Lower lobe of right lung (tissue), 2 donors: Measurements from ENCODE around the gene BFSP1. TPM values are rescaled to one million over a fixed set of nuclear protein-coding genes. Genes with fewer than 3 reads are reported as not detected.

Source experiments
- ATAC-seq, 2 donors: fragments of 200-7000 bp; cut with Tn5 transposase; one replicate each; pipeline ENCODE4 v1.9.1; 2020 to 2022; ENCODE audit warnings: mild to moderate bottlenecking in 2 of 2, moderate library complexity in 2 of 2
- DNase-seq: peaks from one replicate; pipeline ENCODE4 v3.0.0-alpha.2; 2020
- H3K27ac ChIP-seq: fragments of 200-600 bp; one replicate; pipeline ENCODE4 v1.8.0; 2022
- H3K27me3 ChIP-seq: fragments of 200-600 bp; one replicate; pipeline ENCODE4 v1.8.0; 2022; ENCODE audit warnings: low read depth
- H3K36me3 ChIP-seq: fragments of 200-600 bp; one replicate; pipeline ENCODE4 v1.8.0; 2022; ENCODE audit warnings: mild to moderate bottlenecking
- H3K4me1 ChIP-seq: fragments of 200-600 bp; one replicate; pipeline ENCODE4 v1.8.0; 2022
- H3K4me3 ChIP-seq: fragments of 200-600 bp; one replicate; pipeline ENCODE4 v1.8.0; 2022; ENCODE audit warnings: mild to moderate bottlenecking
- H3K9me3 ChIP-seq: fragments of 200-600 bp; one replicate; pipeline ENCODE4 v1.8.0; 2022
- CTCF ChIP-seq: fragments of 200-600 bp; IDR thresholded peaks from one replicate; pipeline ENCODE4 v1.8.0; 2022; ENCODE audit warnings: antibody characterized with exemption, mild to moderate bottlenecking
- intact Hi-C: fragments of 100-400 bp; cut with DNase I; formaldehyde crosslinking; loops from one replicate; pipeline ENCODE4 v1.11.0; 2022
- total RNA-seq: library from RNA; stranded (reverse); fragmentation: NEBNext Ultra II Directional; extraction: Animal tissue kit (Norgen Biotek cat#: 25700); gene quantifications from one replicate; pipeline ENCODE4 v1.2.1, GENCODE V29; 2021
- donor health status: DM: no; HTN: yes; CAD: no; lungs with severe emphysema.

BFSP1 gene
- total RNA-seq, 1 donor from 2014 or later, result 2.4 TPM

- no peak for TF ChIP-seq CTCF
- H3K4me1 ChIP-seq, result no peaks in the 10 kb centered on the region
- intact Hi-C loops, result no loop called here
Measured at GRCh38 chr20:17510548-17510947, 20.6 kb downstream of the BFSP1 start.

GRCh38 chr20:17508756-17509155 lies 22.4 kb downstream of the BFSP1 start:
- TF ChIP-seq CTCF, result no peak
- H3K4me3 ChIP-seq, result no peak overlapping the region
- H3K27ac ChIP-seq, result no peak overlapping the region
- DNase-seq (no peak), ATAC-seq (no peak)
- H3K4me1 ChIP-seq, result peaks cover 6% of the 10 kb centered on the region
- H3K27me3 ChIP-seq, result no peaks in the 10 kb centered on the region
- H3K9me3 ChIP-seq, result no peaks in the 10 kb centered on the region
- no peaks in the 10 kb centered on the region for H3K36me3 ChIP-seq
- intact Hi-C loops, result no loop called here

More at GRCh38 chr20:17510548-17510947, 20.6 kb downstream of the BFSP1 start:
- H3K27ac ChIP-seq, result no peak overlapping the region
- DNase-seq, result no peak
- H3K9me3 ChIP-seq, result no peaks in the 10 kb centered on the region
- H3K27me3 ChIP-seq, result no peaks in the 10 kb centered on the region
- H3K36me3 ChIP-seq, result no peaks in the 10 kb centered on the region
- no peak overlapping the region for H3K4me3 ChIP-seq
- ATAC-seq, result no peak

- intact Hi-C loops, result no loop called here
- no peak overlapping the region for H3K27ac ChIP-seq
- DNase-seq (no peak), ATAC-seq (no peak)
- no peaks in the 10 kb centered on the region for H3K27me3 ChIP-seq
- peaks cover 6% of the 10 kb centered on the region for H3K4me1 ChIP-seq
- H3K36me3 ChIP-seq, result no peaks in the 10 kb centered on the region
- no peaks in the 10 kb centered on the region for H3K9me3 ChIP-seq
- no peak for TF ChIP-seq CTCF
- H3K4me3 ChIP-seq, result no peak overlapping the region
Measured at GRCh38 chr20:17507531-17507930, 23.6 kb downstream of the BFSP1 start.

GRCh38 chr20:17507032-17507431 lies 24.1 kb downstream of the BFSP1 start:
- H3K9me3 ChIP-seq, result no peaks in the 10 kb centered on the region
- no peak for TF ChIP-seq CTCF
- intact Hi-C loops, result no loop called here

DNA sequence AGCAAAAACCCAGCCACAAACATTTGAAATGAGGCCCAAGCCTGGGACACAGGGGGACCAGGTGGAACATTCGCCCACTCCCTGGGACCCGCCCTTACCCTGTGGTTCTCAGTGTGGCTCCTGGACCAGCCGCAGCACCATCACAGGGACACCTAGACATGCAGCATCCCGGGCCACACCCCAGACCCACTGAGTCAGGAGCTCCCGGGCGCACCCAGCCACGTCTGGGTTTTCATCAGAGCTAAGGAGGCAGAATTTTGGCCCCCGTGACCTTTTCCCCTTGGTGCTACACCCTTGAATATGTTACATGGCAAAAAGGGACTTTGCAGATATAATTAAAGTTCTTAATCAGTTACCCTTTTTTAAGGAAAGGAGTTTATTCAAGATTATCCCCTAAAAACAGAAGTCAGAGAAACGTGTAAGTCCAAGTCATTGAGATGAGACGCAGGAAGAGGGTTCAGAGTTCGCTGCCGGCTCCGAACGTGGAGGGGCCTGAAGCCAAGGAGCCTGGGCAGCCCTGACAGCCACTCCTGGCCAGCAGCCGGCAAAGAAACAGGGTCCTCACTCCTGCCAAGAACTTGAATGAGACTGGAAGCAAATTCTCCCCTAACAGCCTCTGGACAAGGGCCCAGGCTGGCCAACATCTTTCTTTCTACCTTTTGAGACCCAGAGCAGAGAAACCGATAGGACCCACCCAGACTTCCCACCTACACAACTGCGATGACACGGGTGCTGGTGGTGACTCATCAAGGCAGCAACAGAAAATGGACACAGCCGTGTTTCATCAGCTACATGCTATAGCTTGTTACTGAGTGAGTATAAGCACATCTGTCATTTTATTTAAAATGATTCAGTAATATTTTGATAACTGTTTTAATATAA lies 25.3 kb downstream of the BFSP1 start:
- H3K9me3 ChIP-seq, result no peaks in the 10 kb centered on the region
- peak; percentile 55 for DNase-seq

More at GRCh38 chr20:17507032-17507431, 24.1 kb downstream of the BFSP1 start:
- no peak overlapping the region for H3K4me3 ChIP-seq
- H3K36me3 ChIP-seq, result no peaks in the 10 kb centered on the region
- peaks cover 6% of the 10 kb centered on the region for H3K4me1 ChIP-seq
- H3K27me3 ChIP-seq, result no peaks in the 10 kb centered on the region
- ATAC-seq (no peak), DNase-seq (no peak)
- no peak overlapping the region for H3K27ac ChIP-seq

More for the DNA sequence above, 25.3 kb downstream of the BFSP1 start:
- TF ChIP-seq CTCF, result no peak
- Histone ChIP-seq H3K27me3 (no peaks in the 10 kb centered on the region), H3K4me1 (peaks cover 6% of the 10 kb centered on the region), H3K4me3 (peak overlapping the region; percentile 65), H3K36me3 (no peaks in the 10 kb centered on the region), H3K27ac (peak overlapping the region; percentile 70)
- ATAC-seq, result peak; percentile 28 to 32
- intact Hi-C loops, result no loop called here
